ENCODE data around the gene GBX2. TPM values are rescaled to one million over a fixed set of nuclear protein-coding genes. Genes with fewer than 3 reads are reported as not detected.

GBX2 gene
- 2.3 to 4.1 TPM (median 3.3 TPM) in 5 replicates for total RNA-seq (2022; extraction: Qiagen RNA extraction; ENCODE audit: low read depth)

GRCh38 chr2:236168110-236169080 is at the start of gene GBX2:
Gene GBX2, minus strand, starts transcription at chr2:236168386. Its CDS starts 415 bp downstream, at chr2:236167971.

Other genes starting within 250 kb of the GBX2 start
- not detected in 5 replicates for gene ASB18, start 96.0 kb upstream of the GBX2 start, total RNA-seq (2022; extraction: Qiagen RNA extraction; ENCODE audit: low read depth)